ENCODE results near the gene COL15A1. TPM values are rescaled to one million over a fixed set of nuclear protein-coding genes. Genes with fewer than 3 reads are reported as not detected.

The COL15A1 gene
- total RNA-seq, 1 donor from 2014 or later = 11.8 TPM

DNA sequence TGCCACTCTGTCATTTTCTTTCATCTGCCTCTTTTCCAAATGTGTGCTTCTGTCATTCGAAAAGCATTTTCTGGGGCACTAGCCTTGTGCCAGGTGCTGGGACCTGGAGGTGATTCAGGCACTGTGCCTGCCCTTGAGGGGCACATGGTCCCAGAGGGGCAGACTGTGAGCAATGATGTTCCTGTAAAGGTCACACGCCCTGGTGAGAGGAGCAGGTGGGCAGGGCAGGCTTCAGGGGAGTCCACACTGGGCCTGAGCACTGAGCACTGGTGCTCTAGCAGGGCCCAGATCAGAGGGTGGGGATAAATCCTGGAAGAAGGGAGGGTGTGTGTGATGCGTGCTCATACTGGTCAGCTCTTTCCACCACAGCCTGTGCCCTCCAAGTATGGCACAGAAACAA, 77.8 kb downstream of the COL15A1 start:
- H3K36me3 ChIP-seq (ENCODE audit: control insufficient read depth, insufficient read depth, low read length) = no peaks in the 10 kb centered on the region
- no peak for DNase-seq (ENCODE audit: low read depth)
- TF ChIP-seq, protein P1, sequence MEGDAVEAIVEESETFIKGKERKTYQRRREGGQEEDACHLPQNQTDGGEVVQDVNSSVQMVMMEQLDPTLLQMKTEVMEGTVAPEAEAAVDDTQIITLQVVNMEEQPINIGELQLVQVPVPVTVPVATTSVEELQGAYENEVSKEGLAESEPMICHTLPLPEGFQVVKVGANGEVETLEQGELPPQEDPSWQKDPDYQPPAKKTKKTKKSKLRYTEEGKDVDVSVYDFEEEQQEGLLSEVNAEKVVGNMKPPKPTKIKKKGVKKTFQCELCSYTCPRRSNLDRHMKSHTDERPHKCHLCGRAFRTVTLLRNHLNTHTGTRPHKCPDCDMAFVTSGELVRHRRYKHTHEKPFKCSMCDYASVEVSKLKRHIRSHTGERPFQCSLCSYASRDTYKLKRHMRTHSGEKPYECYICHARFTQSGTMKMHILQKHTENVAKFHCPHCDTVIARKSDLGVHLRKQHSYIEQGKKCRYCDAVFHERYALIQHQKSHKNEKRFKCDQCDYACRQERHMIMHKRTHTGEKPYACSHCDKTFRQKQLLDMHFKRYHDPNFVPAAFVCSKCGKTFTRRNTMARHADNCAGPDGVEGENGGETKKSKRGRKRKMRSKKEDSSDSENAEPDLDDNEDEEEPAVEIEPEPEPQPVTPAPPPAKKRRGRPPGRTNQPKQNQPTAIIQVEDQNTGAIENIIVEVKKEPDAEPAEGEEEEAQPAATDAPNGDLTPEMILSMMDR (IDR thresholded peaks at IDR 0.05; ENCODE audit: insufficient read depth, low read length, poor library complexity, severe bottlenecking) = no peak

DNA sequence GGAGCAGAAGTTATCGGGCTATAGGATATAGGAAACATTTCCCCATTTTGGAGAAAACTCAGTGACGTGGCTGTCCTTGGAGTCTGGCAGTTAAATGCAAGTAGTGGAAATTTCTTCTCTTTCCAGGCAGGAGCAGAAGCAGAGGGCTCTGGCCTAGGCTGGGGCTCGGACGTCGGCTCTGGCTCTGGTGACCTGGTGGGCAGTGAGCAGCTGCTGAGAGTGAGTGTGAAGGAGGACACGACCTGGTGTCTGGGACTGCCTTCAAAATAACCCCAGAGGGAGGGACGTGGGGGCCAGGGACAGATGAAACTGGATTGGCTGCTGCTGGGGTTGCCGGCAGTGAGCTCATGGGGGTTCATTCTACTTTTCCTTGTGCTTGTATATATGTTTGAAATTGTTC, 79.5 kb downstream of the COL15A1 start:
- no peaks in the 10 kb centered on the region for H3K36me3 ChIP-seq (ENCODE audit: control insufficient read depth, insufficient read depth, low read length)
- H3K27me3 ChIP-seq (ENCODE audit: control insufficient read depth, insufficient read depth, low read length) = no peaks in the 10 kb centered on the region
- TF ChIP-seq, protein P1 (IDR thresholded peaks at IDR 0.05; ENCODE audit: insufficient read depth, low read length, poor library complexity, severe bottlenecking) = no peak
- DNase-seq (ENCODE audit: low read depth) = no peak
- no peak overlapping the region for H3K4me3 ChIP-seq (ENCODE audit: low read depth, low read length)

More for the DNA sequence above, 77.8 kb downstream of the COL15A1 start:
- Histone ChIP-seq H3K4me3 (ENCODE audit: low read depth, low read length) (no peak overlapping the region), H3K27me3 (ENCODE audit: control insufficient read depth, insufficient read depth, low read length) (no peaks in the 10 kb centered on the region)

DNA sequence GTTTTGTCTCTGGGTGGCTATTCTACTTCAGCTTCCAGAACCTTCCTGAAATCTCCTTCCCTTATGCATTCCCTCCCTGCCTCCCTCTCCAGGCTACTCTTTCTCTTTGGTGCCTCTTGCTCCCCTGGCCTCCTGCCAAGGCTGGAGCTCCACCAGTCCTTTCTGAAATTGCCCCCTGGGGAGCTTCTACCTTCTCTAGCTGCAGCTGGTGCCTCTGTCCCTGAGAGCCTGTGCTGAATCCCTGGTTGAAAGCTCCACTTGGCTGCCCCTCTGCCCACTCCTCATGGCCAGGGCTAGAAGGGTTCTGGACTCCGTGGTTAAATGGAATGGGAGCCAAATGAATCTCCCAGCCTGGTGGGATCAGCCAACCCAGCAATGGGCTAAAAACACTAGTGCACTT, 80.1 kb downstream of the COL15A1 start:
- TF ChIP-seq, protein P1 (IDR thresholded peaks at IDR 0.05; ENCODE audit: insufficient read depth, low read length, poor library complexity, severe bottlenecking) = no peak
- no peak for DNase-seq (ENCODE audit: low read depth)
- no peaks in the 10 kb centered on the region for H3K27me3 ChIP-seq (ENCODE audit: control insufficient read depth, insufficient read depth, low read length)
- H3K4me3 ChIP-seq (ENCODE audit: low read depth, low read length) = no peak overlapping the region
- no peaks in the 10 kb centered on the region for H3K36me3 ChIP-seq (ENCODE audit: control insufficient read depth, insufficient read depth, low read length)

DNA sequence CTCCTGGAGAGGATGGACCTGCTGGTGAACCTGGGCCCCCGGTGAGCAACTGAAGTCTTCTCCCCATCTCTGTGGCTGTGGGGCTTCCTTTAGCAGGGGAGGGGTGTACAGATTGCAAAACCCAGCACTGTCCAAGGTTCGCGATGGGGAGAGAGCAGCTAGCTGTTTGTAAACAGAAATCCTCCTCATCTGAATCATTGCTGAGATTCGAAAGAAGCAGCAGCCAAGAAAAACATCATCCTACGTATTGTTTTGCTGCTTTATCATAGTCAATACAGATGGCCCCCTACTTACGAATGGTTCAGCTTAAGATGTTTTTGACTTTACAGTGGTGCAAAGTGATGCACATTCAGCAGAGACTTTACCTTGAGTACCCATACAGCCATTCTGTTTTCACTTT, 81.3 kb downstream of the COL15A1 start:
- DNase-seq (ENCODE audit: low read depth) = no peak
- Histone ChIP-seq H3K4me3 (ENCODE audit: low read depth, low read length) (no peak overlapping the region), H3K27me3 (ENCODE audit: control insufficient read depth, insufficient read depth, low read length) (no peaks in the 10 kb centered on the region), H3K36me3 (ENCODE audit: control insufficient read depth, insufficient read depth, low read length) (no peaks in the 10 kb centered on the region)
- TF ChIP-seq, protein P1 (IDR thresholded peaks at IDR 0.05; ENCODE audit: insufficient read depth, low read length, poor library complexity, severe bottlenecking) = no peak

DNA sequence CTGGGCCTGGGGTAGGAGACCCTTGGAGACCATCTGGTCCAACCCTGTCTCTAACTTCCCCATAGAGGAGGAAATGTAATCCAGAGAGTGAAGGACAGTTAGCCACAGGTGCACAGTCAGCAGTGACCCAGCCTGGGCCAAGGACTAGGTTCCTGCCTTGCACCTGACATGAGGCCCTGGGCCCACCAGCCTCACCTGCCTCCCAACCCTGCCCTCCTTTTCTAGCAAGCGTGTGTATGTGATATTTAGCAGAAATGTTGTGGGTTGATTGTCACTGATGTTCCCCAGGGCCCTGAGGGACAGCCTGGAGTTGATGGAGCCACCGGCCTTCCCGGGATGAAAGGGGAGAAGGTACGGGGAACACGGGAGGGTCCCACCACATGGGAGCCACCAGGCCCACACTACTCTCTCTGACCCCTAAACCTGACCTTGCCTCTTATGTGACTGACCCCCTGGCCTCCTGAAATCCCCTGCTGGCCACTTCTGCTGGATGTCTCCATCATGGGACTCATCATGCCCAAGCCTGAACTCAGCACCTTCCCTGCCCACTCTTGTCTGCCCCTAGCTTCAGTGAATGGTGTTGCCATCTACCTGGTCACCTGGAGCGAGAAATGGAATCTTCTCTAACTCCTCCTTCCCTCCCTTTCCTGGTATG, 82.0 kb downstream of the COL15A1 start:
- TF ChIP-seq, protein P1 (IDR thresholded peaks at IDR 0.05; ENCODE audit: insufficient read depth, low read length, poor library complexity, severe bottlenecking) = no peak
- Histone ChIP-seq H3K36me3 (ENCODE audit: control insufficient read depth, insufficient read depth, low read length) (no peaks in the 10 kb centered on the region), H3K27me3 (ENCODE audit: control insufficient read depth, insufficient read depth, low read length) (no peaks in the 10 kb centered on the region), H3K4me3 (ENCODE audit: low read depth, low read length) (no peak overlapping the region)
- no peak for DNase-seq (ENCODE audit: low read depth)
